ENCODE data around the gene GARIN5A. TPM values are rescaled to one million over a fixed set of nuclear protein-coding genes. Genes with fewer than 3 reads are reported as not detected.

Gene GARIN5A
- total RNA-seq, 1 donor from 2014 or later = 3.8 TPM

DNA sequence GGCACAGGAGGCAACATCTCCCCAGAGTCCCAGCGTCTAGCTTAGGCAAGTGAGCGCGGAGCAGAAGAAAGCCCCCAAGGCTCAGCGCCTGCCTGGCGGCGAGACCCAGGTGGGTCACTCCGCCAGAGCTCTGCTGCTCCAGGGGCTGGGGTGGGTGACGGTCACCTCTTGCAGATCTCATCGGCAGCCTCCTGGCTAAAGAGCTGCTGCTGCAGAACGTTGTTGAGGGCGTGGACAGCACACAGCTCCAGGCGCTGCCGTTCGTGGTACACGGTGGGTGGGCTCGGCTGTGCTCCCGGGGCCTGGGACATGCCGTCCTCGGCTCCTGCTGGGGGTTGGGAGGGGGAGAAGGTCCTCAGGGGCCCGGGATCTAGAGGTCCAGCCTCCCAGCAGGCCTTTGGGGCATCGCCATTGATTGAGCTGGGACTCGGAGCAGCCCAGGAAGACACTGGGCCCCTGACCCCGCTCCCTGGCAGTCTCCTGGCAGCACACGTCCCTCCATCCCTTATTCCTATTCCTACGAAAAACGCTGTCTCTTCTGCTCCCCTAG lies 33.5 kb upstream of the GARIN5A start:
- DNase-seq = peak; percentile 73
- Histone ChIP-seq H3K36me3 (no peaks in the 10 kb centered on the region), H3K27ac (peak overlapping the region; percentile 80), H3K4me3 (peak overlapping the region; percentile 84), H3K9me3 (no peaks in the 10 kb centered on the region), H3K27me3 (no peaks in the 10 kb centered on the region), H3K4me1 (peaks cover 9% of the 10 kb centered on the region)
- TF ChIP-seq, protein P1, sequence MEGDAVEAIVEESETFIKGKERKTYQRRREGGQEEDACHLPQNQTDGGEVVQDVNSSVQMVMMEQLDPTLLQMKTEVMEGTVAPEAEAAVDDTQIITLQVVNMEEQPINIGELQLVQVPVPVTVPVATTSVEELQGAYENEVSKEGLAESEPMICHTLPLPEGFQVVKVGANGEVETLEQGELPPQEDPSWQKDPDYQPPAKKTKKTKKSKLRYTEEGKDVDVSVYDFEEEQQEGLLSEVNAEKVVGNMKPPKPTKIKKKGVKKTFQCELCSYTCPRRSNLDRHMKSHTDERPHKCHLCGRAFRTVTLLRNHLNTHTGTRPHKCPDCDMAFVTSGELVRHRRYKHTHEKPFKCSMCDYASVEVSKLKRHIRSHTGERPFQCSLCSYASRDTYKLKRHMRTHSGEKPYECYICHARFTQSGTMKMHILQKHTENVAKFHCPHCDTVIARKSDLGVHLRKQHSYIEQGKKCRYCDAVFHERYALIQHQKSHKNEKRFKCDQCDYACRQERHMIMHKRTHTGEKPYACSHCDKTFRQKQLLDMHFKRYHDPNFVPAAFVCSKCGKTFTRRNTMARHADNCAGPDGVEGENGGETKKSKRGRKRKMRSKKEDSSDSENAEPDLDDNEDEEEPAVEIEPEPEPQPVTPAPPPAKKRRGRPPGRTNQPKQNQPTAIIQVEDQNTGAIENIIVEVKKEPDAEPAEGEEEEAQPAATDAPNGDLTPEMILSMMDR (IDR thresholded peaks at IDR 0.05) = no peak
- ATAC-seq = no peak
- intact Hi-C loops (cut with DNase I) = no loop called here

DNA sequence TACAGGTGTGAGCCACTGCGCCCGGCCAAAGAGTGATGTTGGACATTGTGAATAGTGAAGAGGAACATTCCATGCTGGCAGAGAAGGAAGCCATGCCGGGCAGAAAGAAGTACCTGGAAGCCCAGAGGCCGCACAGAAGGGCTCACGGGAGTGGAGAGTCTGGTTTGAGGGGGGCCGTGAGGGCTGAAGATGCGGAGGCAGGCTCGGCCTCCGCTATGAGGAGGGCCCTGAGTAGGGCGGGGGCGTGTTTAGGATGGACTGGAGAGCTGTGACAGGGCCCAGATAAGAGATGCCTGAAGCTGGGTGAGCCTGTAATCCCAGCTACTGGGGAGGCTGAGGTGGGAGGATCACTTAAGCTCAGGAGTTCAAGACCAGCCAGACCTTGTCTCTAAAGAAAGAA lies 32.7 kb upstream of the GARIN5A start:
- DNase-seq = no peak
- Histone ChIP-seq H3K27me3 (no peaks in the 10 kb centered on the region), H3K4me3 (no peak overlapping the region), H3K27ac (no peak overlapping the region), H3K36me3 (no peaks in the 10 kb centered on the region), H3K4me1 (peaks cover 9% of the 10 kb centered on the region), H3K9me3 (no peaks in the 10 kb centered on the region)
- intact Hi-C loops (cut with DNase I) = no loop called here
- ATAC-seq = no peak
- TF ChIP-seq, protein P1 (IDR thresholded peaks at IDR 0.05) = no peak

DNA sequence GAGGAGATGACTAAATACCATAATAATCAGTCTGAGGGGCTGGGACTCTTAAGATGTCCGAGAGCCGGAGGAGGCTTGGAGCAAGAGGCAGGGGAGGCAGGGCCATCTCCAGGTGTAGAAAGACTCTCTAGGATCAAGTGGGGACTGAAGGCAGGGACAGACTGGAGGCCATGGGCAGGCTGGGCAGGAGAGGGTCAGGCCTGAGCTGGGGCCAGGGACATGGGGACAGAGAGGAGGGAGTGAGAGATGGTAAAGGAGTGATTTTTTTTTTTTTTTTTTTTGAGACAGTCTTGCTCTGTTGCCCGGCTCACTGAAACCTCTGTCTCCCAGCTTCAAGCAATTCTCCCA lies 32.2 kb upstream of the GARIN5A start:
- intact Hi-C loops (cut with DNase I) = no loop called here
- no peak for DNase-seq
- no peak overlapping the region for H3K27ac ChIP-seq

DNA sequence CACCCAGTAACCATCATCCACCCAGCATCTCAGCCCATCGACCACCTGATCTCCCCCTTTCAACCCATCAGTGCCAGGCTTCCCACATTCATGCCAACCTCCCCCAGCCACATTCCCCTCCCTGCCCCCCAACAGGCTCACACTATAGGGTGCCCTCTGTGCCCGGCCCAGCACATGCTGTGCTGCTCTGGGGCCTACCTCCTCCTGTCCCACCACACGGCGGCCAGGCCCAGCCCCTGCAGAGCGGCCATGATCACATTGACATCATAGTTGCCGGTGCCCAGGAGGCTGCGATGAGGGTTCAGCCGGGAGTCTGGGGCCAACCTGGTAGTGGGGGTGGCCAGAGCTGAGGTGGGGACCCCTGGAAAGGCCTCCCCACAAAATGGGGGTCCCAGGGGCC lies 30.7 kb upstream of the GARIN5A start:
- Histone ChIP-seq H3K4me3 (no peak overlapping the region), H3K4me1 (peaks cover 9% of the 10 kb centered on the region), H3K36me3 (no peaks in the 10 kb centered on the region), H3K9me3 (no peaks in the 10 kb centered on the region), H3K27ac (no peak overlapping the region), H3K27me3 (no peaks in the 10 kb centered on the region)
- DNase-seq (no peak), ATAC-seq (no peak)
- TF ChIP-seq, protein P1 (IDR thresholded peaks at IDR 0.05) = no peak
- intact Hi-C loops (cut with DNase I) = no loop called here

More for the DNA sequence above, 32.2 kb upstream of the GARIN5A start:
- H3K4me3 ChIP-seq = no peak overlapping the region
- no peaks in the 10 kb centered on the region for H3K27me3 ChIP-seq
- H3K9me3 ChIP-seq = no peaks in the 10 kb centered on the region
- H3K4me1 ChIP-seq = peaks cover 9% of the 10 kb centered on the region
- ATAC-seq = no peak
- H3K36me3 ChIP-seq = no peaks in the 10 kb centered on the region
- TF ChIP-seq, protein P1 (IDR thresholded peaks at IDR 0.05) = no peak

DNA sequence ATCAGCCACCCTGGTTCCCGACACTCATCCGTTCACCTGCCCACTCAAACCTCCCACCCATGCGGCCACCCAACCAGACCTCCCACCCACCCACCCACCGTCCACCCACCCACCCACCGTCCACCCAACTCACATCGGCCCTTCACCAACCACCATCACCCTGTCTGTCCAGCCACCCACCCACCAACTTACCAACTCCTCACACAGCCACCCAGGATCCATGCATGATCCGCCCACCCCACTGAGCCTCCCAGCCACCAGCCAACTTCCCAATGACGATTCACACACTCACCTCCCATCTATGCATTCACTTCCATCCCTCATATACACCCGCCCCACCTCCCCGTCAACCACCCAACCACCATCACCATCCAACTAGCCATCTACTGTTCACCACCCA lies 30.1 kb upstream of the GARIN5A start:
- DNase-seq (no peak), ATAC-seq (no peak)
- H3K27me3 ChIP-seq = no peaks in the 10 kb centered on the region
- no peak overlapping the region for H3K27ac ChIP-seq
- peaks cover 9% of the 10 kb centered on the region for H3K4me1 ChIP-seq
- no peak overlapping the region for H3K4me3 ChIP-seq
- TF ChIP-seq, protein P1 (IDR thresholded peaks at IDR 0.05) = no peak
- no peaks in the 10 kb centered on the region for H3K9me3 ChIP-seq
- intact Hi-C loops (cut with DNase I) = no loop called here
- H3K36me3 ChIP-seq = no peaks in the 10 kb centered on the region

Data from upper lobe of right lung (tissue), 1 donor.